NCI-H1105 (cell line): ENCODE measurements around the gene IGHMBP2.
"Not testable (repeated sequence)": the region's sequence is repeated elsewhere in the genome, so short reads cannot be mapped to it uniquely, and the experiment has no call there.

Experiments
- DNase-seq: peaks from one replicate; lab custom pipeline; 2025; lab: John Stamatoyannopoulos, UW

Gene IGHMBP2

DNA sequence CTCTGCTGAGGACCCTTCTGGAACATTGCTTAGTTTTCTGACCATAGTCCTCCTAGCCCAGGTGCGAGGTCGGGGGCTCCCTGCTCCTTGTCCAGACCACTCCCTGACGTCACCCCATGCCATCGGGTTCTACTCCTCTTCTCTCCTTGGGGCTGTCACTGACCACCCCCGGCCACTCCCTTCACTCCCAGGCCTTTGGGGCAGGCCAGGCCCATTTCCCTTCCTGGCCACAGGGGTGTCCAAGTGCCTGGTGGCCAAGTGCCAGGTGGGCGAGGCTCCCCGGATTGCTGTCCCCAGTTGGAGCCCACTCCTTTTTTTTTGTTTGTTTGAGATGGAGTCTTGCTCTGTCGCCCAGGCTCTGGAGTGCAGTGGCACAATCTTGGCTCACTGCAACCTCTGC lies 57.6 kb downstream of the IGHMBP2 start:
- no peak for DNase-seq

DNA sequence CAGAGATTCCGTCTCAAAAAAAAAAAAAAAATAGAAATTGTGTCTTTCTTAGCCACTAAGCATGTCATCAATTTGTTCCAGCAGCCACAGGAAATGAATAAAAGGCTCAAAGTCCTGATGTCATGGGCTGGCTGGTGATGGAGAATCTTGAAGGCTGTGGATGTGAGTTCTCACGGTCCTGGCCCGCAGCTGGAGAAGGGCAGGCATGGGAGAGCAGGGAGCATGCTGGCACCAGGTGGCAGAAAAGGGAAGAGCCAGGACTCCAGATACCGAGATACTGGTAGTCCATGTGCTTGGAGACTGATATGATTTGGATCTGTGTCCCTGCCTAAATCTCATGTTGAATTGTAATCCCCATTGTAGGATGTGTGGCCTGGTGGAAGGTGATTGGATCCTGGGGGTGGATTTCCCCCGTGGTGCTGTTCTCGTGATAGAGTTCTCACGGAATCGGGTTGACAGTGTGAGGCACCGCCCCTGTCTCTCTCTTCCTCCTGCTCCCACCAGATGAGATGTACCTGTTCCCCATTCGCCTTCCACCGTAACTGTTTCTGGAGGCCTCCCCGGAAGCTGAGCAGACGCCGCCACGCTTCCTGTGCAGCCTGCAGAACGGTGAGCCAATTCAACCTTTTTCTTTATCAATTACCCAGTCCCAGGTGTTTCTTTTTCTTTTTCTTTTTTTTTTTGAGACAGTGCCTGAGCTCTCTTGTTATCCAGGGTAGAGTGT lies 59.0 kb downstream of the IGHMBP2 start:
- no peak for DNase-seq

DNA sequence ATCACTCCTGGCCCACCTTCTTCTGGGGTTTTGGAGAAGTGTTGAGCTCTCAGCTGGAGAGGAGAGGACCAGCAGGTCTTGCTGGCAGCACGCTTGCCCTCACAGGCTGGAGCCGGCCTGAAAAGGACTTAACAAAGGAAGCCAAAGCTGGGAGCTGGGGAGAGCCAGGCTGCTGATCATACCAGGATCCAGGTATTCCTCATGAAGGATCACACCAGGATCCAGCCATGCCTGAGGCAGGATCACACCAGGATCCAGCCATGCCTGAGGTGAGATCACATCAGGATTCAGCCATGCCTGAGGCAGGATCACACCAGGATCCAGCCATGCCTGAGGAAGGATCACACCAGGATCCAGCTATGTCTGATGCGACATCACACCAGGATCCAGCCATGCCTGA lies 60.1 kb downstream of the IGHMBP2 start:
- no peak for DNase-seq

DNA sequence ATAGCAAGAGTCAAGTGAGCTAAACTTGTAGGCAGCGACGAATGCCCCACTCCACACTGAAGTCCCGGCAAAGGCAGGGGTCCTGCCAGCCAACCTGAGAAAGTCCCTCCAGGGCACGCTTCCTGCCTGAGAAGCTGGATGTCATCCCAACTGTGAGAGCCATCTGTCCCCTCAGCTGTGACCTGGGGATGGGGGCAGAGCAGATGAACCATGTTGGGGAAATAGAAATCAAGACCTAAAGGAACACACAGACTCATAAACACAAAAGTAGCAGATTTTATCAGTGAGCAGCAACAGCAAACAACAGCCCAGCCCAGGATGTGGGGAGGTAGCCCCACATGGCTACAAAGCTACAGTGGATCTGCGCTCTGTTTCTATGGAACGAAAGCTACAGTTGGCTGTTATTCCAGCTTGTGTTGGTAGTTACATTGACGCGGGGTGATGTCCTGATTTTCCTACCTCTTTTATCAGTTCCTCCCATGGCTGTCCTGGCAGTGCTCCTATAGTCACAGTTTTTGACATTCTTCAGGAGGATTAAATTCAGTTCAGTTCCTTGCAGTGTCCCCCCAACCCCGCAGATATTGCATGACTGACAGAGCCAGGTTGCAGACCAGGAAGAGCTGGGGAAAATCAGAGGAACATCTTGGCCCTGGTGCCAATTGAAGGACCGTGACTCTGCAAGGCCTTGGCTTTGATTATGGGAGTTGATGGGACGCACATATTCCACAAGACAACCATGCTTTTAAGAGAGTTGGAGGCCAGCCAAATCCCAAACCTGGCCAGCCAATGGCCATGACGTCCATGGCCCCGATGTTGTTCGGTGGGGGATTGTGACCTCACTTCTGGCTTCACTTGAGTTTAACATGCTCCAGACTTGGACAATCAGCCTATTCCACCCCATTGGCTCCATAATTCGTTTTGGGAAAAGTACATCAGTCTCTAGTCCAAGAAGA lies 62.5 kb downstream of the IGHMBP2 start:
- no peak for DNase-seq

DNA sequence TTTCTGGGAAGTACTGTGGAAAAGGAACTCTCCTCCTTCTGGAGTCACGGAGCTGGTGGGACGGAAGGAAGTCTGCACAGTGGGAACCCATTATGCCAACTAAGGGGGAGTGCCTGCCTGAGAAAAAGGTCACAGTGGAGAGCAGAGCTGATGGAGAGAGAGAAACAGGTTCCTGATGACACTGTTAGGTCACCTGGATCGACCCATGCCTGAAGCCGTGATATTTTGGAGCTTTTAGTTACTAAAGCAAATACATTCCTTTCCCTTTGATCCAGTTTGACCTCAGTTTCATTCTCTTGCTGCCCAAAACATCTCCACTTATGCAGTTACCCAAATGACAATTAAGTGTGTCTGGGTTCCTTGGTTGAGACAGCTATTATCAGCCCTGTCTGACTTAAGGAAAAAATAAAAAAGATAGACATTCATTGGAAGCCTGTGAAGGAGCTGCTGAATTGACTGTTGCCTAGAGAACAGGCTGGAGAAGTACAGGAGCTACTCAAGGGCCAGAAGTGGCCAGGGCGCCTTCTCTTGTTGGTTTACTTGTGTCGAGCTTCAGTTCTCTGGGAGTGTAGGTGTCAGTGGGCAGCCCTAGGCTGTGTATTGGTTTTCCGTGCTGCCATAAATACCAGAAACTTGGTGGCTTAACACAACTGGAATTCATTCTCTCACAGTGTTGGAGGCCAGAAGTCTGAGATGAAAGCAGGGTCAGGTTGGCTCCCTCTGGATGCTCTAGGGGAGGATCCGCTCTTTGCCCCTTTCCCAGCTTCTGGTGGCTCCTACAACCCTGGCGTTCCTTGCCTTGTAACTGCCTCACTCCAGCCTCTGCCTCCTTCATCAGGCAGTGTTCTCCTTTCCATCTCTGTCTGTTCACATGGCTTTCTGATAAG lies 63.4 kb downstream of the IGHMBP2 start:
- DNase-seq: no peak

DNA sequence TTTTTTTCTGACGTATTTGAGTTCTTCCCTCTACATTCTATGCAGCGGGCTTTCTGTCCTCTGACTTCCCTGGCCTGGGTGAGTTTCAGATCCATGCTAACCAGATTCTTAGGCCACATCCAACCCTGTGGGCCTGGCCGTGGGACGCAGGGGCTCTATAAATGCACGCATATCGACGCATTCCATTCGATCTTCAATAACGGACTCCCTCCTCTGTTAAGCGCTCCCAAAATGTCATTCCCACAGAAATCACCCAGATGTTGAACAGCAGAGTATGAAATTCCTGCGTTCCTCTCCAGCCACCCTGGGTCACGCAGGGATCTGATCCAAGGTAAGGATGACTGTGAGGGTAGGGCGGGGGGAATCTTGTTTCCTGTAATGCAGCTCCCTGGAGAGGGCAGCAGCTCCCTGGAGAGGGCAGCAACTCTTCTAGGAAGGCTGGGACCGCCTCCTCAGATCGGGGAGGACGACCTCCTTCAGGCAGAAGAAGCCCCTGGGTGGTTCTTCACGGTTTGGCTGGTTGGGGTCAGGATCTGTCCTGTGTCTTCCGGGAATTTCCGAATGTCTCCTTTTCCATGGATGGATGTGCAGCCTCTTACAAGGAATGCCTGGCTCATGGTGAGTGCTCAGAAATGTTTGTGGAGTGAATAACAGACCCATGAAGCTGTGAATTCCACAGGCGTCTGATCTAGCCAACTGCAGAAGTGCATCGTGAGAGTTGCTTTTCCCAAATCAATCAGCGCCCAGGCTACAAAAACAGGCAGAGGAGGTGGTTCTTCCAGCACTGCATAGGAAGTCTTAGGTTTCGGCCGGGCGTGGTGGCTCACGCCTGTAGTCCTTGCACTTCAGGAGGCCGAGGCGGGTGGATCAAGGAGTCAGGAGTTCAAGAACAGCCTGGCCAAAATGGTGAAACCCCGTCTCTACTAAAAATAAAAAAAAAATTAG lies 64.9 kb downstream of the IGHMBP2 start:
- no peak for DNase-seq

DNA sequence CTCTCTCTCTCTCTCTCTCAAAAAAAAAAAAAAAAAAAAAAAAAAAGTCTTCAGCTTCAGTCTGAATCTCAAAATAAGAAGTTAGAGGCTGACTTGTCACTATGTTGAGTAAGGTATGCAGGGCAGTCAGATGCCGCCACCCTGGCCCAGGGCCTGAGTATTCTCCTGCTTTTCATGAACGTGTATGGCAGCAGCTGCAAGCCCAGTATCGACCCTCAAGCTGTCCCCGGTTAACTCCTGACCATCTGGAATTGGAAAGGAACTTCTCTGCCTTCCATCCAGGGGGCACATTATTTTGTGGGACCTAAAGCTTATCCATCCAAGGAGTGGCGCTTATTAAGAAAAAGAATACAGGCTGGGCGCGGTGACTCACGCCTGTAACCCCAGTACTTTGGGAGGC lies 65.7 kb downstream of the IGHMBP2 start:
- DNase-seq: no peak

DNA sequence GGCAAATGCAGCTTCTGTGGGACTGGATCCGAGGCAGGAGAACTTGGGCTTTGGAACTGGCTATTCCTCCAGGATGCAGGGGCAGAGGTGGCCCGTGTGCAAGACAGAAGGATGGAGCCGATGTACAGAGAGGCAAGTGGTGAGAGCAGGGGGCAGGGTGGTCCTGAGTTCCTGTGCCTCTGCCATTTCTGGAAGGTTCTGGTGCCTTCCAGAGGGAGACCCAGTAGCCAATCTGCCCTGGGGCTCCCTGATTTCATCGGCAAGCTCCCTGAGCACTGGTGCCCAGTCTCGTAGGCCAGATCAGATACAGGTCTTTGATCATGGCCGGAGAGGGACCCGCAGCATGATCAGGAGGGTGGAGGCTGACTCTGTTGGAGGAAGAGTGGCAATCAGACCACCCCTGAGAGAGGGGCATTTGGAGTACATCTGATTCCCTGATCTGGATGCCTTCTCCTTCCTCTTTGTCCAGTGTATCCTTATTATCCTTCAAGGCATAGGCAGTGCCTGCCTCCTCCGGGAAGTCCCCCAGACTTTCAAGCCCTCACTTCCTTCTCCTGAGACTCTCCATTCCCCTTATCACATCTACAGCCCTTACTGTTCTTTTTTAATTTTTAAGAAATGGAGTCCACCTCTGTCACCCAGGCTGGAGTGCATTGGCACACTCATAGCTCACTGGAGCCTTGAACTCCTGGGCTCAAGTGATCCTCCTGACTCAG lies 67.4 kb downstream of the IGHMBP2 start:
- no peak for DNase-seq

DNA sequence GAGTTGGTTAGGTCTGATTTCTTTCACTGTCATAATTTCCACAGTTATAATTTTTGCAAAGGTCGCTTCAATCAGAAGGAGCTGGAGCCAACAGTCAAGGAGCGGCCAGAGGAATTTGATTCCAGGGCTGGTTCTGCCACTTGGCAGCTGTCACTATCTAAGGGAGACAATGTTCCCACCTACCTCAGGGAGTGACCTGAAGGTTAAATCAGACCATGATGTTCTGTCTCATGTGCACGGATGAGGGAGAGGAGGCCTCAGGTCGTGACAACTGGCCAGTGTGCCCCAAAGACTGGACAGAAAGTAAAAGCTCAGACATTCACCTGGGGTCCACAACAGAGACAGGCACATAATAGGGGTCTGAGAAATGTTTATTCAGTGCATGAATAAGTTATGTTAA lies 69.5 kb downstream of the IGHMBP2 start:
- DNase-seq: no peak

DNA sequence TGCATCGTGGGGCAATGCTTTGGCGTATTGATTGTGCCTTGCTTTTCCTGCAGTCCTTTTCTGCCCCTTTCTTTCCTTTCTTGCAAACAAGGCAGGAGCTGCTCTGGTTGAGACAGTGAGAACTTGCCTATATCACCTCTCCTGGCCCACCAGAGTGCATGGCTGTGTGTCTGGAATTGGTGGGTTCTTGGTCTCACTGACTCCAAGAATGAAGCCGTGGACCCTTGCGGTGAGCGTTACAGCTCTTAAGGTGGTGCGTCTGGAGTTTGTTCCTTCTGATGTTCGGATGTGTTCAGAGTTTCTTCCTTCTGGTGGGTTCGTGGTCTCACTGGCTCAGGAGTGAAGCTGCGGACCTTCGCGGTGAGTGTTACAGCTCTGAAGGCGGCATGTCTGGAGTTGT lies 70.0 kb downstream of the IGHMBP2 start:
- not testable (repeated sequence) for DNase-seq

DNA sequence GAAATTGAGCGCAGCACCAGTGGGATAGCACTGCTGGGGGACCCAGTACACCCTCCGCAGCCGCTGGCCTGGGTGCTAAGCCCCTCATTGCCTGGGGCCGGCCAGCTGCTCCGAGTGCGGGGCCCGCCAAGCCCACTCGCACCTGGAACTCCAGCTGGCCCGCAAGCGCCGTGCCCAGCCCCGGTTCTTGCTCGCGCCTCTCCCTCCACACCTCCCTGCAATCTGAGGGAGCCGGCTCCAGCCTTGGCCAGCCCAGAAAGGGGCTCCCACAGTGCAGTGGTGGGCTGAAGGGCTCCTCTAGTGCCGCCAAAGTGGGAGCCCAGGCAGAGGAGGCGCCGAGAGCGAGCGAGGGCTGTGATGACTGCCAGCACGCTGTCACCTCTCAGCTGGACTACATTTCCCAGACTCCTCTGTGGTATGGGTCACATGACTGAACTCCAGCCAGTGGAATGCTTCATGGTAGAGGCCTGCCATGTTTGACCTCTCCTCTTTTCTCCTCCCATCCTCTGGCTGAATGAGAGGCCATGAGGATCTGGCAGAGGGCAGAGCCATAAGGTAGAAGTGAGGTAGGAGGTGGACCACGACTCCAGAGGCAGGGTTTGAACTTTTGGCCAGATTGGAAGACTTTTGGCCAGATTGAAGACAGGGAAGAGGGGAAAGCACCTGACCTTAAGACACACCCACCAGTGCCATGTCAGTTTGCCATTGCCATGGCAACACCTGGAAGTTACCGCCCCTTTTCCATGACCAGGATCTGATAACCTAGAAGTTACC lies 70.9 kb downstream of the IGHMBP2 start:
- no peak for DNase-seq

DNA sequence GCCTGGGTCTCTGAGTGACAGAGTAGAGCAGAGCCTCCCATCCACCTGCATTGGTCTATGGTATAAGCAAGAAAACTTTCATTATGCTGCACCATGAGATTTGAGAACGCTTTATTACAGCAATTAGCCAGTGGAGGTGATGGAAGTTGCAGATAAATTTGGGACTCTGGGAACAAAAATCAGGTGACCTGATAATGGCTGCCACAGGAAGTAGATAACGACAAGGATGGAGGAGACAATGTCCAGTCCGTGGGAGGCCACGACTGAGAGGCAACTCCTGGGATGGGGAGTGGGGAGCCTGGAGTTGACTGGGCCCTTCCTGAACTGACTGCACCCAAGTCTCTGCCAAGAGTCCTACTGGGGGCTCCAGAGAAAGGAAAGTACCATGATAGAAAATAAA lies 72.4 kb downstream of the IGHMBP2 start:
- DNase-seq: no peak

DNA sequence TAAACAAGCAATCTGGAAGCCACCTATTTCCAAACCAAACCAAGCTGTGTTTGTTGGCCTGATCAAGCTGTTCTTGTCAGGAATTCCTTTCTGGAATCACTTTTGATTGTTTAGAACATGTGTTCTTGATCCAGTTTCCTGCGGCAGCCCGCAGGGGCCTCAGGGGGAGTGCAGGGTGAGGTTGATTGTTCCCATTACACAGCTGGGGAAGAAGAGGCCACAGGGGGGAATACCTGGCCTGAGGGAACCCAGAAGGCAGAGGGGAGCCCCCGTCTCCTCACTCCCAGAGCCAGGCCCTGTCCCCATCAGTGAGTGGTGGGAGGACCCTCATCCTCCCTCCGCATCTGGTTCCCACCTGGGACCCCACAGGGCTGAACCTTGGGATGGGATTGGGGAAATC lies 72.9 kb downstream of the IGHMBP2 start:
- DNase-seq: no peak

DNA sequence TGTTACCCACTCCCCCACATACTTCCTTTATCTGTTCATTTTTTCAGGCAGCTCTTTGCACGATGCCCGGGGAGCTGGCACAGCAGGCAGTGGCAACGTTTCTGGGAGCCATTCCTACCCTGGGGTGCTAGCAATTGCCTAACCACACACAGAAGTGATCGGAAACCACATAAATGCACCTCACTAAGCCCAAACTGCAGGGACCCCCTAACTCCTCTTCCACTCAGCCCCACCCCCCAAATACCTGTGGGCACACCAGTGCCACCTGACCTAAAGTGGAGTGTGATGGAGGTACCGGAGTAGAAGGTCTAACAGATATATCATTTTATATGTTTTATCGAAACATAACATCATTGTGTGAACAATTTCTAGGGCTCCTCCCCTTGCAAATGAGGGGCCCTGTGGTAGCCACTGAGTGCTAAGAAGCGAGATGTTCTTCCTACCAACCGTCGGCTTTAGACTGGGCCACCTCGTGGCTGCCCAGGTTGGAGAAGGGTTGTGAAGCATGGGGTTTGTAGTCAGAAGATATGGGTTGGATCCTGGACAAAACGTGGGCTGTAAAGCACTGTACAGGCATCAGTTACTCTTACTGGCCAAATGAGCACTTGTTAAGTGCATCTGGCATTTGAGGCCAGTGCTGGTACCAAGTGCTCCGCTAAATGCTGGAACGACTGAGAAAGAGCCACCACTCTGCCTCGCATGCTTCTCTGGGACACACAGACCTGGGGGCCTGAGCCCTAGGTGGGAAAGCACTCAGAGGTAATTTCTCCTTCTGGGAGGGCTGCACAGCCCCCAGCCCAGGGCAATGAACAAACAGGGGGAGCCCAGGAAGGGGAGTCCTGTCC lies 74.3 kb downstream of the IGHMBP2 start:
- DNase-seq: no peak

DNA sequence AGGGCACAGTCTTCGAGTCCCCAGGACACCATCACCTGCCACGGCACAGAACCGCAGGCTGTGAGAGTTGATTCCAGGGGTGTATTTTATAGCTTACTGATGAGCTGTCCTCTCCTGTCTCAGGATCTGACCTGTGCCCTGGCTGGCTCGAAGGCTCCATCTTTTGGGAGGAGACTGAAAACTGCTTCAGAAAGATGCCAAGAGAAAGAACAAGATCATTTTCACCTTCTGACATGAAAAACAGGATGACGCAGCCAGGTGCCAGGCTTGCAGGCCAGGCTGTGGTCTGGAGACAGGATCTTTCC lies 74.9 kb downstream of the IGHMBP2 start:
- no peak for DNase-seq

DNA sequence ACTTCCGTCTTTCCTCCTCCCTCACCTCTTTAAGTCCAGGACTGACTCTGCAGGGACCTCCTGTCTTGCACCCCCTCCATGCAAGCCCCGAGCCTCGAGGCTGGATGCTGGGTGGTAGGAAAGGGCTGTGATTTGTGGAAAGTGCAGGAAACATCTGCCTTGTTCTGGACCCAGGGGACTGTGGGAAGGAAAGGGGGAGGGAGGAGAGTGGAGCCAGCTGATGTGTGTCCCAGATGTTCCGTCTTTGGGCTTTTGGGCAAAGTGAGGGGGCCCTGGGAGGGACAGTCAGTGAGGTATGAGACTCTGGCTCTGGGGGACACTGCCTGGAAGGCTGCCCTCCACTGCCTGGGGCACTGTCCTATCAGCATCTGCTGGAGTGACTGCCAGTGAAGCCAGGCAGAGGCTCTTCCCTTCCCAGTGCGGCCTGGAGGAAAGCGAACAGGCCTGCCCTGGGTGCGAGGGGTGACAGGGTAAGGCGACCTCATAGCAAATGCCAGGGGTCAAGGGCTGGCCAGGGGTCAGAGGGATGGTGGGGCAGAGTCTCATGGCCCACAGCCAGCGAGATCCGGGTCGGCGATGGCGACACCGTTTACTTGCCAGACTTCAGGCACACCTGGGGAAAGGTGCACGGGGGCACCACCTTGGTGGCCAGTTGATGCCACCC lies 75.4 kb downstream of the IGHMBP2 start:
- DNase-seq: no peak

DNA sequence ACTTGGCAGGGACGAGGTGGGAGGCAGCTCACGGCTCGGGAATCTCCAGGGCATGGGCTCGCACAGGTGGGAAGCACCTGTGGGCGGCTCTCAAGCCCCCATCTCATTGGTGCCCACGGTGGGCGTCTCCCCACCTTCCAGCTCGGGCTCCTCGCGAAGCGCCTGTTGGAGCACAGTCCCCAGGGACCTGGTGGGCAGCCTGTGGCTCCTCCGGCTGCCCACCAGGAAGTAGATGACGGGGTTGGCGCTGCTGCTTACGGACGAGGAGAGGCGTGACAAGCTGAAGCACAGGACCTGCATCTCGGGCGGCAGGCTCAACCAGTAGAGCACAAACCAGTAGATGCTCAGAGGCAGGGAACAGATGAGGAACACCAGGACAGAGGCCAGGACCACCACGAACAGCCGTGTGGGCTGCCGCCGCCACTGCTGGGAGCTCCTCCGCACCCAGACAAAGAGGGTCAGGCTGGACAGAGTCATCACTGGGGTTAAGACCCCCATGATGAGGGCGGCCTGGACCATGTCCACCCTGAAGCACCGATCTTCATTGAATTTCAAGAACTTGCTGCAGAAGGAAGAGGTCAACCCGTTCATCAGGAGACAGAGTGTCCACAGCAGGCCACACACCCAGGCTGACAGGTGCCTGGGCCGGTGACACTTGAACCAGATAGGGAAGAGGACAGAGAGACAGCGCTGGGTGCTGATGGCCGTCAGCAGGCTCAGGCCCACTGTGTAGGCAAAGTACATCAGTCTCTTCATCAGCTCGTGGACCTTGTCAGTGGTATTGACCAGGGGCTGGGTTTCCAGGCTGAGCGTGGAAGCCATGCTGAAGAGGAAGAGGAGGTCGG lies 76.5 kb downstream of the IGHMBP2 start:
- DNase-seq: no peak

DNA sequence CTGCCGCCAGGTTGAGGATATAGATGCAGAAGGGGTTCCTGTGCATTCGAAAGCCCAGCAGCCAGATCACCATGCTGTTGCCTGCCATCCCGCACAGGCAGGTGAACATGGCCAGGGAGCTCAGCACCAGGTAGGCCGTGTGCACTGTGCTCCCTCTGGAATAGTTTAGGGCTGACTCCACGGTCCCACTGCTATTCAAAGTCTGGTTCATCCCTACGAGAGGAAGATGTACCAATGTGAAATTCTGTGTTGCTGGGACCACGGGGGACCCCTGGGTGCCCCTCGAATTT lies 77.0 kb downstream of the IGHMBP2 start, which contains the start of gene MRGPRD:
MRGPRD (minus strand) TSS at position 211 of the 290 bp plus-strand sequence; CDS start at position 211, 0 bp downstream.
- DNase-seq: no peak
